GM18517 (cell line): Measurements from ENCODE around the gene MED9.

ENCODE experiments used
- ATAC-seq: cut with Tn5 transposase; IDR thresholded peaks from one replicate; pipeline ENCODE4 v1.9.1; 2021; ENCODE audit warnings: mild to moderate bottlenecking, moderate library complexity; ENCODE audit not compliant: unreplicated experiment

Gene MED9

GRCh38 chr17:17503566-17504130, 26.8 kb downstream of the MED9 start:
- ATAC-seq = no peak

- no peak for ATAC-seq
Observed at GRCh38 chr17:17504341-17505140, 27.7 kb downstream of the MED9 start.

GRCh38 chr17:17505151-17505550, 28.4 kb downstream of the MED9 start:
- ATAC-seq = no peak

GRCh38 chr17:17505610-17506171, 28.9 kb downstream of the MED9 start:
- no peak for ATAC-seq

- ATAC-seq = no peak
Observed at GRCh38 chr17:17506181-17506741, 29.5 kb downstream of the MED9 start.

- ATAC-seq = no peak
Observed at GRCh38 chr17:17506893-17507464, 30.2 kb downstream of the MED9 start.

- no peak for ATAC-seq
Observed at GRCh38 chr17:17507465-17508011, 30.7 kb downstream of the MED9 start.

GRCh38 chr17:17508019-17508535, 31.3 kb downstream of the MED9 start:
- no peak for ATAC-seq

- no peak for ATAC-seq
Observed at GRCh38 chr17:17508646-17509591, 32.1 kb downstream of the MED9 start.

GRCh38 chr17:17509601-17510425, 33.0 kb downstream of the MED9 start:
- ATAC-seq = no peak

- no peak for ATAC-seq
Observed at GRCh38 chr17:17510456-17511292, 33.9 kb downstream of the MED9 start.

- no peak for ATAC-seq
Observed at GRCh38 chr17:17511293-17511741, 34.5 kb downstream of the MED9 start.

GRCh38 chr17:17511881-17512858, 35.4 kb downstream of the MED9 start:
- no peak for ATAC-seq

- no peak for ATAC-seq
Observed at GRCh38 chr17:17512866-17513265, 36.1 kb downstream of the MED9 start.

GRCh38 chr17:17513626-17514025, 36.8 kb downstream of the MED9 start:
- ATAC-seq = no peak

- ATAC-seq = no peak
Observed at GRCh38 chr17:17514361-17514992, 37.7 kb downstream of the MED9 start.
